Testis (tissue), 3 donors: ENCODE data around the gene SCARF1. TPM values are rescaled to one million over a fixed set of nuclear protein-coding genes. Genes with fewer than 3 reads are reported as not detected.
"Not testable (repeated sequence)": the region's sequence is repeated elsewhere in the genome, so short reads cannot be mapped to it uniquely, and the experiment has no call there.

ENCODE experiments used
- DNase-seq: peaks from one replicate; pipeline ENCODE4 v3.0.0-alpha.2; 2019
- H3K27ac ChIP-seq, 2 donors: fragments of 200-600 bp; sonication (generic); one replicate each; pipeline ENCODE4 v1.5.1; 2019
- H3K27me3 ChIP-seq: fragments of 200-600 bp; sonication (generic); one replicate; pipeline ENCODE4 v1.5.1; 2019
- H3K36me3 ChIP-seq: fragments of 200-600 bp; sonication (generic); one replicate; pipeline ENCODE4 v1.5.1; 2017; ENCODE audit warnings: low read depth; ENCODE audit errors: missing control alignments
- H3K4me1 ChIP-seq: fragments of 200-600 bp; sonication (generic); one replicate; pipeline ENCODE4 v1.5.1; 2019
- H3K4me3 ChIP-seq, 2 donors: fragments of 200-600 bp; sonication (generic); one replicate each; pipeline ENCODE4 v1.5.1; 2017 to 2019
- H3K9me3 ChIP-seq: fragments of 200-600 bp; sonication (generic); one replicate; pipeline ENCODE4 v1.5.1; 2017
- CTCF ChIP-seq, 3 experiments: fragments of 450-650 bp in 2 of 3; fragments of 200-600 bp in 1 of 3; sonication (generic) in 1 of 3; IDR thresholded peaks; one replicate each; pipeline ENCODE4 v1.5.1; 2016 to 2019; ENCODE audit warnings: antibody characterized with exemption in 3 of 3, mild to moderate bottlenecking in 2 of 3, moderate library complexity in 1 of 3
- POLR2A ChIP-seq: fragments of 450-650 bp; IDR thresholded peaks from one replicate; pipeline ENCODE4 v1.6.1; 2017; ENCODE audit warnings: antibody characterized with exemption, mild to moderate bottlenecking, moderate library complexity
- WGBS, 2 donors: methylation state at CpG; one replicate each; pipeline ENCODE4 v1.1.5; 2018; 5-methylcytosine and 5-hydroxymethylcytosine counted together
- intact Hi-C: fragments of 100-400 bp; cut with DNase I; formaldehyde crosslinking; loops from one replicate; pipeline ENCODE4 v1.15.1; 2023; ENCODE audit warnings: low total_unique reads
- polyA plus RNA-seq: library from polyadenylated mRNA; stranded (reverse); fragments of 350-450 nt; fragmentation: Illumina TruSeq; extraction: RNeasy Lipid Tissue Mini Kit (QIAGEN cat#74804); gene quantifications from one replicate; pipeline ENCODE4 v1.2.3, GENCODE V29; 2014; ENCODE audit warnings: low read depth, low replicate concordance; ENCODE audit not compliant: insufficient read depth
- total RNA-seq, 2 donors: library from RNA; depleted of rRNA; stranded (reverse); fragments of >200 nt; gene quantifications; one replicate each; pipeline ENCODE4 v1.2.3, GENCODE V29; 2016

SCARF1 gene
- total and polyA plus RNA-seq, 3 donors from 2014 or later = 4.7 to 11.6 (median 9.3) TPM

DNA sequence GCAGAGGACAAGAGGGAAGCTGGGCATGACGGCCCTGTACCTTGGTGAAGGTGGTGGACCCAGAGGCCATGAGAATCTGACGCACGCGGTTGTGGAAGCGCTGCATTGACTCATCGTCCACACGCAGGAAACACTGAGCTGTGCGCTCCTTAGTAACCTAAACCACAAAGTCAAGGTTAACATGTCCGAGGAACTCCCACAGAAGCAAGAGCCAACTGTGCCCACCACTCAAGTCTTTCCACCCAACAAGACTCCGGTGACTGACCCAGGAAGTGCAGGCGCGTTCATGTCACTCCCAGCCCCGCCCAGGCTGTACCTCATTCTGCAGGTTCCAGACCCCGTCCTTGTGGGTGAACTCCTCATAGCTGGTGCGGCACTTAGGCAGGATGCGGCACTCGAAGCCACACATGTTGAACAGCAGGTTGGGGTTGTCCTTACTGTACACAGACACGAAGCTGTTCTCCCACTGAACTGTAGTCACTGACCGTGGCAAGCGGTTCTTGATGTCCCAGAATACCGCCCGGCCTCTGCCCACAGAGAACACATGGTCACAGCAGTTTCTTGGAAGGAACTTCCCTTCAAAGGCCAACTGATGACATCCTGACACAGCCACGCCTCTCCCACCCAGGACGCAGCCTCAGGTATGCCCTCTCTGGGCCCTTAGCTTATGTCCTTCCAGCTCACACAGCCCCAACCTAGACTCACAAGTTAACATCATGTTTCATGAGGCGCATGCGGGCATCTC, 27.7 kb upstream of the SCARF1 start:
- Histone ChIP-seq H3K4me1 (peaks cover 6% of the 10 kb centered on the region), H3K27ac (no peak overlapping the region), H3K9me3 (no peaks in the 10 kb centered on the region), H3K27me3 (no peaks in the 10 kb centered on the region), H3K36me3 (no peaks in the 10 kb centered on the region), H3K4me3 (no peak overlapping the region)
- no peak for TF ChIP-seq POLR2A
- no peak for TF ChIP-seq CTCF (IDR thresholded peaks at IDR 0.05)
- 91% methylated on average over 24 to 26 of the region's 26 CpGs for WGBS, 2 donors
- intact Hi-C loops = no loop called here
- DNase-seq = no peak

DNA sequence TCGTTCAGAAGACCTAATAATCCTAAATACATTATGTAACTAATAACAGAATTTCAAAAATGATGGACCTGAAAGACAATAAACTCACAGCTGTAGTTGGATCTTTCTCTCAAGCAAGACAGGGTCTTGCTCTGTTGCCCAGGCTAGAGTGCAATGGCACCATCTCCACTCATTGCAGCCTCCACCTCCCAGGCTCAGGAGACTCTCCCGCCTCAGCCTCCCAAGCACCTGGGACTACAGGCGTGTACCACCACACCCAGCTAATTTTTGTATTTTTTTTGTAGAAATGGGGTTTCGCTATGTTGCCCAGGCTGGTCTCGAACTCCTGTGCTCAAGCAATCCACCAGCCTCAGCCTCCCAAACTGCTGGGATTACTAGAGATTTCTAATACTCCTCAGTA, 18.4 kb upstream of the SCARF1 start:
- H3K4me1 ChIP-seq, H3K27me3 ChIP-seq, H3K27ac ChIP-seq, DNase-seq, H3K36me3 ChIP-seq, H3K4me3 ChIP-seq, intact Hi-C loops, H3K9me3 ChIP-seq: not testable (repeated sequence)
- 88 to 89% methylated on average over 5 of the region's 5 CpGs for WGBS, 2 donors

DNA sequence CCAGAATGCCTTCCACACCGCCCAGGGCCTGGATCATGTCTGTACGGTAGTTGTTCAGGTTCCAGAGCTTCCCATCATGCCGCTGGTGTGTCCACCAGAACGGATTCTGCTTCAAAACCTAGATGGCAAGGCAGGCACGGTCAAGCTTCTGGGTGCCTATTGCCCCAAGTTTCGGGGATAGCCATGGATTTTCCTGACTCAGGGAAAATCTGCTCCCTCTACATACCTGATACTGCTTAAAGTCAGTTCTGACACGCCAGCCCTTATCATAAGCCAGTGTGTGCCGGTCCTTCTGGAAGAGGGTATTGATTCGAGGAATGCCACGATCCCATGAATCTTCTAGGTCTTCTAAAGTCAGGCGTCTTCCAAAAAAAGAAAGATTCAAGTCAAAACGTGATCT, 15.5 kb upstream of the SCARF1 start:
- 93% methylated on average over 8 to 12 of the region's 12 CpGs for WGBS, 2 donors
- Histone ChIP-seq H3K4me3 (no peak overlapping the region), H3K9me3 (no peaks in the 10 kb centered on the region), H3K36me3 (peaks cover 10% of the 10 kb centered on the region), H3K27ac (no peak overlapping the region), H3K4me1 (no peaks in the 10 kb centered on the region), H3K27me3 (no peaks in the 10 kb centered on the region)
- no peak for TF ChIP-seq CTCF (IDR thresholded peaks at IDR 0.05)
- intact Hi-C loops = no loop called here
- DNase-seq = no peak

GRCh38 chr17:1658100-1658499, 12.6 kb upstream of the SCARF1 start:
- DNase-seq = no peak
- Histone ChIP-seq H3K4me1 (no peaks in the 10 kb centered on the region), H3K36me3 (peaks cover 14% of the 10 kb centered on the region), H3K9me3 (no peaks in the 10 kb centered on the region), H3K27me3 (no peaks in the 10 kb centered on the region), H3K4me3 (no peak overlapping the region), H3K27ac (no peak overlapping the region)
- intact Hi-C loops = no loop called here
- TF ChIP-seq CTCF (IDR thresholded peaks at IDR 0.05) (no peak), POLR2A (no peak)
- 86 to 92% methylated on average over 9 of the region's 9 CpGs for WGBS, 2 donors

- Histone ChIP-seq H3K9me3 (no peaks in the 10 kb centered on the region), H3K27ac (no peak overlapping the region), H3K4me1 (peaks cover 11% of the 10 kb centered on the region), H3K4me3 (no peak overlapping the region), H3K36me3 (peaks cover 8% of the 10 kb centered on the region), H3K27me3 (no peaks in the 10 kb centered on the region)
- DNase-seq = no peak
- WGBS, 2 donors = 93 to 96% methylated on average over 13 to 14 of the region's 14 CpGs
- no peak for TF ChIP-seq POLR2A
- TF ChIP-seq CTCF (IDR thresholded peaks at IDR 0.05) = no peak
- intact Hi-C loops = no loop called here
Observed at GRCh38 chr17:1653735-1654134, 8.2 kb upstream of the SCARF1 start.

GRCh38 chr17:1652794-1653193, 7.3 kb upstream of the SCARF1 start:
- H3K36me3 ChIP-seq, DNase-seq, H3K27ac ChIP-seq, H3K4me3 ChIP-seq, intact Hi-C loops, H3K9me3 ChIP-seq, H3K27me3 ChIP-seq: not testable (repeated sequence)
- 84 to 90% methylated on average over 7 of the region's 7 CpGs for WGBS, 2 donors
- peaks cover 18% of the 10 kb centered on the region for H3K4me1 ChIP-seq
